ENCODE data around the gene MED13L.

Gene MED13L

DNA sequence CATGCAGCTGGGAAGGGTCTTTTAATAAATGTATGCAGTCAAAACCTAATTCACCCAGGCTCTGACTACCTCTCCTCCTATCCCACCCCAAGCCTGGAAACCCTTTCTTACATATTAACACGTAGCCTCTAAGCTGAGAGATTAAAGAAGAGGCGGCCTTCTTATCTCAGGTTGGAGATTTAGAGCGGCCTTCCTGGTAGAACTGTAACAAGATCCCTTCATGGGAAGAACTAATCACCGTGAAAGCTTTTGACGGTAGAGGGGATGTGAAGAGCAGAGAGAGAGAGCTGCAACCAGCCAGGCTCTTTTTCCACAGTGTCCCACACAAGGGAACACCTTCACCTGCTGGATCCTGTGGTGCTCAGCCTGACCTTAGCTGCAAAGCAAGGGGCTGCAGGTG is 367.4 kb downstream of the MED13L start:
- no peak overlapping the region for H3K27ac Mint-ChIP-seq
- H3K9me3 Mint-ChIP-seq = no peaks in the 10 kb centered on the region
- H3K27me3 Mint-ChIP-seq = peaks cover 14% of the 10 kb centered on the region

More for the DNA sequence above, 367.4 kb downstream of the MED13L start:
- no peaks in the 10 kb centered on the region for H3K36me3 Mint-ChIP-seq
- no peak overlapping the region for H3K4me3 Mint-ChIP-seq
- no peaks in the 10 kb centered on the region for H3K4me1 Mint-ChIP-seq
